GM18870 (cell line): Measurements from ENCODE around the gene C1QTNF7.
A peak's percentile ranks its signal among the peaks of the same experiment; 100 is the strongest.

ENCODE experiments used
- ATAC-seq: cut with Tn5 transposase; IDR thresholded peaks from one replicate; pipeline ENCODE4 v1.9.1; 2021; ENCODE audit warnings: moderate library complexity; ENCODE audit not compliant: unreplicated experiment

The C1QTNF7 gene

GRCh38 chr4:15427701-15428100 lies at the start of gene C1QTNF7:
Gene C1QTNF7, plus strand, starts transcription at chr4:15428033. Its CDS starts 7,711 bp downstream, at chr4:15435744.
- ATAC-seq: no peak

GRCh38 chr4:15378062-15378461 lies 49.8 kb upstream of the C1QTNF7 start:
- ATAC-seq: no peak

- no peak for ATAC-seq
Measured at GRCh38 chr4:15378493-15378892, 49.3 kb upstream of the C1QTNF7 start.

- no peak for ATAC-seq
Measured at GRCh38 chr4:15381806-15382338, 46.0 kb upstream of the C1QTNF7 start.

GRCh38 chr4:15382669-15383273 lies 45.1 kb upstream of the C1QTNF7 start:
- no peak for ATAC-seq

- ATAC-seq: no peak
Measured at GRCh38 chr4:15385515-15385914, 42.3 kb upstream of the C1QTNF7 start.

GRCh38 chr4:15385928-15386327 lies 41.9 kb upstream of the C1QTNF7 start:
- no peak for ATAC-seq

GRCh38 chr4:15390494-15390893 lies 37.3 kb upstream of the C1QTNF7 start:
- no peak for ATAC-seq

- no peak for ATAC-seq
Measured at GRCh38 chr4:15392053-15392805, 35.6 kb upstream of the C1QTNF7 start.

GRCh38 chr4:15395311-15395710 lies 32.5 kb upstream of the C1QTNF7 start:
- no peak for ATAC-seq

GRCh38 chr4:15396157-15396800 lies 31.6 kb upstream of the C1QTNF7 start:
- ATAC-seq: peak; percentile 73

GRCh38 chr4:15398001-15398400 lies 29.8 kb upstream of the C1QTNF7 start:
- no peak for ATAC-seq

GRCh38 chr4:15398732-15399131 lies 29.1 kb upstream of the C1QTNF7 start:
- ATAC-seq: no peak

- no peak for ATAC-seq
Measured at GRCh38 chr4:15400226-15400625, 27.6 kb upstream of the C1QTNF7 start.

- peak; percentile 64 for ATAC-seq
Measured at GRCh38 chr4:15400981-15401671, 26.7 kb upstream of the C1QTNF7 start.

- ATAC-seq: no peak
Measured at GRCh38 chr4:15402146-15402545, 25.7 kb upstream of the C1QTNF7 start.

- no peak for ATAC-seq
Measured at GRCh38 chr4:15402974-15403373, 24.9 kb upstream of the C1QTNF7 start.

- no peak for ATAC-seq
Measured at GRCh38 chr4:15405018-15405417, 22.8 kb upstream of the C1QTNF7 start.

- ATAC-seq: no peak
Measured at GRCh38 chr4:15410750-15411149, 17.1 kb upstream of the C1QTNF7 start.

- ATAC-seq: no peak
Measured at GRCh38 chr4:15412461-15412860, 15.4 kb upstream of the C1QTNF7 start.

GRCh38 chr4:15413010-15413622 lies 14.7 kb upstream of the C1QTNF7 start:
- ATAC-seq: no peak
